ENCODE data around the gene EME2.
A peak's percentile ranks its signal among the peaks of the same experiment; 100 is the strongest.

The EME2 gene

DNA sequence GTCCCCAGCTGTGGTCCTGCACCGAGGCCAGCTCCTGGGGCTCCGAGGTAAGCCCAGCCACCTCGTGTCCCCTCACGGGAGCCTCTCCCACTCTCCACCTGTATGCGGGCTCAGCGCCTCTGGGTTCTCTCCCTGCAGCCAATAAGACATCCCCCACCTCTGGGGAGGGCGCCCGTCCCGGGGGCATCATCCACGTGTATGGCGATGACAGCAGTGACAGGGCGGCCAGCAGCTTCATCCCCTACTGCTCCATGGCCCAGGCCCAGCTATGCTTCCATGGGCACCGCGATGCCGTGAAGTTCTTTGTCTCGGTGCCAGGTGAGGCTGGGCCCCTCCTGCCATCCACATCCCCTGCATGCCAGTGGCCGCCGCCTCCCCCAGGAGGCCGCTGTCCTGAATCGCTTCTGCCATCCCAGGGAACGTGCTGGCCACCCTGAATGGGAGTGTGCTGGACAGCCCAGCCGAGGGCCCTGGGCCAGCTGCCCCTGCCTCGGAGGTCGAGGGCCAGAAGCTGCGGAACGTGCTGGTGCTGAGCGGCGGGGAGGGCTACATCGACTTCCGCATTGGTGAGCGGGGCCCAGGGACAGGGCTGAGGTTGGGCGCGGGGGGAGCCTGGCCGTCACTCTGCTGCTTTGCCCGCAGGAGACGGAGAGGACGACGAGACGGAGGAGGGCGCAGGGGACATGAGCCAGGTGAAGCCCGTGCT is 4.4 kb upstream of the EME2 start:
- no peak for DNase-seq

- no peak for DNase-seq
These were observed 3.7 kb upstream of the EME2 start for GRCh38 chr16:1768767-1769401.

DNA sequence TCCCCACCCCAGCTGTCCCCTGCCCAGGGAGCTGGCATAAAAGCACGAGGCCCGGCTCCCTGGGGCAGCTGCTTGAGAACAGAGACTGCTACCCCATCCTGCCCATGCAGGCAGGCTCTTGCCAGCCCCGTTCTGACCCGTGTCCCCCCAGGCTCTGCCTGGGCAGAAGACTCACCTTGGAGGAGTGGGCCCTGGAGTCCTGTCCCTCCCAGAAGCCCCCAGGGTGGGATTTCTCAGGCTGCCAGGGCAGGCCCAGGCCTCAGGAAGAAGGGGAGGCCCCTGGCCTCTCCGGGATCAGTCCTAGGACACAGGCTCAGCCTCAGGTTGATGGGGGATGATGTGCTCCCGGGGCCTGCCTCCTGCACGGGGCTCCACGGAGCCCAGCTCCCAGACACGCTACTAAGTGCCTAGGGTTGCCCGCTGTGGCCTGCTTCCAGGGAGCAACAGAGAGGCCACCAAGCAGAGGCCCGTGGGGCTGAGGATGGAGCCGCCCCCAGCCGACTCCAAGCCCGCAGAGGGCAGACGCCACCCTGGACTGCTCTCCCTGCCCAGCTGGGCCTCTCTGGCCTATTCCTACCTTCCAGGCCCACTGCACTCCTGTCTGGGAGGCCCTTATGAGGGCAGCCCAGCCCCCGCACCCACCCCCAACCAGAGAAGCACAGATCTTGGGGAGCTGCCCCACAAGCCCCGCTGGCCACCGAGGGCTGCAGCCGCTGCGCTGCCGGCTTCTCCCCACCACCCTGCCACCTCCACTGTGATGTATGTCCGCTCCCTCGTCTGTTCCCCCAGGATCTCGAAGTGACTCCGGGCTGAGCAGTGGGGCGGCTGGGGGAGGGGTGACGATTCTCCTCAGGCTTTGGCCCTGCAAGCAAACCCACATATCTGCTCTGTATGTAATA is 3.0 kb upstream of the EME2 start:
- no peak for DNase-seq

- DNase-seq: no peak
These were observed 2.1 kb upstream of the EME2 start for GRCh38 chr16:1770328-1771187.

GRCh38 chr16:1771188-1771863 is 1.3 kb upstream of the EME2 start, which contains the start of gene NME3:
TSS of gene NME3 (minus strand) at chr16:1771543. CDS start at chr16:1771534, 9 bp downstream.
- DNase-seq: peak; percentile 84

DNA sequence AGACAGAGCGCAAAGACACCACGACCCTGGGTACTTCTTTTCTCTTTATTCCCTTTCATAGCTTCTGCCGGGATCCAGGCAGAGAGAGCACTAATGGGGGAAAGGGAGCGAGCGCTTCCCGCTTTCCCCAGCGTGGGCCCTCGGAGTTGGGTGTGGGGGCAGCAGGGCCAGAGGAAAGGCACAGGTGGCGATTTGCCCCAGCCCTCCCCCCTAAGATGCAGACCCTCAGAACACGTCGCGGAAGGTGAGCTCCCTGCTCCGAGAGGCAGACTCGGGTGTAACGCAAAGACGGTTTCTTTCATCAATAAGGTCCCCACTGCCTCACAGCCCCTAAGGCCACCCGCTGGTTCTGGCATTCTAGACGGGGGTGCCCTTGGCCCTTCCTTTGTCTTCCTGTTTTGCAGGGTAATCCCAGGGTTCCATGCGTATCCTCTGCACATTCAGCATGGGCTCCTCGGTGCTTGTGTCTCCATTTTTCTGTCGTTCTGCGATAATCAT is 697 bp upstream of the EME2 start:
- no peak for DNase-seq

GRCh38 chr16:1772908-1773702 is 495 bp downstream of the EME2 start, which contains the start of gene MRPS34:
TSS of gene MRPS34 (minus strand) at chr16:1773134. CDS start at chr16:1773119, 15 bp downstream.
- peak; percentile 89 for DNase-seq

- DNase-seq: no peak
These were observed 1.3 kb downstream of the EME2 start for GRCh38 chr16:1773703-1774447.

DNA sequence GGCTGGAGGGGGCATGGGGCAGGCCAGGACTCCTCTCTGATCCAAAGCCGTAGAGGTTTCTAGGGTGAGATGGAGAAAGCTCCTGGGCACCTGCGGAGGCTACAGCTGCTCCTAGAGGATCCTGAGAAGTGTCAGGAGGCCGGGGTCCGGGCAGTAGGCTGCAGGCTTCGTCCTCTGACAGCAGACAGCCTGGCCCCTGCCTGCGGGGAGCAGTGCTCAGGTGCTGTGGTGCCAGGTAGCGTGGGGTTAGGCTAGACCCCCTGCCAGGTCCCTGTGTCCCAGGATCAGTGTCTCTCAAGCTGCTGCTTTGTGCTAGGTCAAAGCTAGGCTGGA is 1.8 kb downstream of the EME2 start:
- no peak for DNase-seq

DNA sequence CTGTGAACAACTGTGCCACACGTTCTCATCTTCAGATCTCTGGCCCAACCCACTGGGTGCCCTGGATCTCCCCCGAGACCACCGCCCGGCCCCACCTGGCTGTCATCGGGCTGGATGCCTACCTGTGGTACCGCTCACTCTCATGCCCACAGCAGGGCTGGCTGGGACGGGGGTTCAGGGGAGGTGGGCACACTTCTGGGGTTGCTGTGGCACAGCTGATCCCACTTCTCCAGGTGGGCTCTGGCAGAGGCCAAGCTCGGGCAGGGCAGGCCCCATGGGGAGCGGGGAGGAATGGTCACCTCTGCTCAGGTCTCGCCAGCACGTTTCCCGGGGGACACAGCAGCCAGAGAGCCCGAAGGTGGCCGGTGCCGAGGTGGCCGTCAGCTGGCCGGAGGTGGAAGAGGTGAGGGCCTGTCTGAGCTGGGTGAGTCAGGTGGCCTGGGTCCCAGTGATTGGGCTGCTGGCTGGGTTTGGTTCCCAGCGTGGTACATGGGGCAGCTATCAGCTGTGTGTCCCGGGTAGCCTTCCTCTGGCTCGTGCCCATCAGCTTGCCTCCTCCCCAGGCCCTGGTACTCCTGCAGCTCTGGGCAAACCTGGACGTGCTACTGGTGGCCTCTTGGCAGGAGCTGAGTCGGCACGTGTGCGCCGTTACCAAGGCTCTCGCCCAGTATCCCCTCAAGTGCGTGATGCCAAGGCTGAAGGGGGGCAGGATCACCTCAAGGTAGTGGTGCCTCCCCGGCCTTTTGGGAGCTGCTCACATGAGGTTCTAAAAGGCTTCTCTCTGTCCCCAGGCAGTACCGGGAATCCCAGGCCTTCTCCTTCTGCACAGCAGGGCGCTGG is 2.6 kb downstream of the EME2 start:
- no peak for DNase-seq

DNA sequence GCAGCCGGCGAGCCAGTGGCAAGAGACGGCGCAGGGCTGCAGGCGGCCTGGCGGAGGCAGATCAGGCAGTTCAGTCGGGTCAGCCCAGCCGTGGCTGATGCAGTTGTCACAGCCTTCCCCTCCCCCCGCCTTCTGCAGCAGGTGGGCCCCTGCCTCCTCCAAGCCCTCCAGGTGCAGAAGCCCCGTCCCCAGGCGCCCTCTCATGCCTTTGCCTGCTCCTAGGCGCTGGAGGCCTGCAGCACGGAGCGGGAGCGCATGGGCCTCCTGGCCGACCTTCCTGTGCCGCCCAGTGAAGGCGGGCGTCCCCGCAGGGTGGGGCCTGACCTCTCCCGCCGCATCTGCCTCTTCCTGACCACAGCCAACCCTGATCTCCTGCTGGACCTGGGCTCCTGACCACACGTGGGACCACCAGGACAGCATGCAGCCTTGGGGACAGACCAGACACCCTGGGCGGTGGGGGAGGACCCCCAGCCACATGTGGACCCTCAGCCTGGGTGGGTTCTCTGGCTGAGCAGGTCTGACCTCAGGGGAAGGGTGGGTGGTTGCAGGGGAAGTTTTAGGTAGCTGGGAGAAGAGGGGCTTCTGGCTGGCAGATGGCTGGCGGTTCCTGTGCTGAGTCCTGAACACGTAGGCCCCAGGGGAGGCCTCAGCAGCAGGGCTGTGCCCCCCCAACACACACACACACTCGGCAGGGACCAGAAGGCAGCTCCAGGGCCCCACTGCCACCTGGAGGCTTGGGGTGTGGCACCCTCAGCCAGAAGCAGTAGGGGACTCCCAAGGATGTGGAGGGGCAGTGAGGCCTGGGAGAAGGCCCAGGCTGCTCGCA is 3.4 kb downstream of the EME2 start:
- no peak for DNase-seq

- no peak for DNase-seq
These were observed 4.0 kb downstream of the EME2 start for GRCh38 chr16:1776672-1776955.

- DNase-seq: no peak
These were observed 4.4 kb downstream of the EME2 start for GRCh38 chr16:1776991-1777374.

DNA sequence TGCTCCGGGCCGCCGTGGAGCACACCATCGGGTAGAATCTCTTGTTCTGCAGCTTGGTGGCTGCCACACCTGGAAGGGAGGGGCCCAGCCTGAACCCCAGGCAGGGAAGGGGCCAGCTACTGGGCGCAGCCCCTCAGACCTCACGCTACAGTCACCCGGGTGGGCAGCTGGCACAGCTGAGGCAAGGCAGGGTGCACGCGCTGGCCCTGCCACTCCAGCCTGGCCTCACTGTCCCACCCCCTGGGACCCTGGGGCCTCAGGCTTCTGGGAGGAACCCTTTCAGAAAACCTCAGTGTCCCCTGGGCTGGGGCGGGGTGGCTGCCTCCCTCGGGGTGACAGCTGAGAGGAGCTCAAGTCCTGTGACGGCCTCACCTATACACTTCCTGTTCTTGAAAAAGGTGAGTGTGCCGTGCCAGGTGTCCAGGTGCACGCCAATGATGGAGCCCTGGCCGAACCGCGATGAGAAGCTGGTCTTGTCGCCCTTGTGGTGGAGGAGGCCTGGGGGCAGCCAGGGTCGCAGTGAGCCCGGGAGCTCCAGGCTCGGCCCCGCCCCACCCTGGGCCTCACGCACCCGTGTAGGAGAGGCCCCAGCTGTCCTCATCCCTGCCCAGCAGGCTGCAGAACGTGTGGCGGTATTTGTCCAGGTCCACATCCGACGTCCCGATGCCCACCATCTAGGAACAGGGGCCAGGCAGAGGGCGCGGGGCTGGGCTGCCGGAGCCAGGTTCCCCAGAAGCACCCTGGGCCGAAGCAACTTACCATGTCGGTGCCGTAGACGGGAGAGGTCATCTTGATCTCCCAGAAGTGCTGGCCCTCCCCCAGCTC is 5.0 kb downstream of the EME2 start:
- DNase-seq: no peak

- peak; percentile 15 for DNase-seq
These were observed 5.9 kb downstream of the EME2 start for GRCh38 chr16:1778200-1779179.

DNA sequence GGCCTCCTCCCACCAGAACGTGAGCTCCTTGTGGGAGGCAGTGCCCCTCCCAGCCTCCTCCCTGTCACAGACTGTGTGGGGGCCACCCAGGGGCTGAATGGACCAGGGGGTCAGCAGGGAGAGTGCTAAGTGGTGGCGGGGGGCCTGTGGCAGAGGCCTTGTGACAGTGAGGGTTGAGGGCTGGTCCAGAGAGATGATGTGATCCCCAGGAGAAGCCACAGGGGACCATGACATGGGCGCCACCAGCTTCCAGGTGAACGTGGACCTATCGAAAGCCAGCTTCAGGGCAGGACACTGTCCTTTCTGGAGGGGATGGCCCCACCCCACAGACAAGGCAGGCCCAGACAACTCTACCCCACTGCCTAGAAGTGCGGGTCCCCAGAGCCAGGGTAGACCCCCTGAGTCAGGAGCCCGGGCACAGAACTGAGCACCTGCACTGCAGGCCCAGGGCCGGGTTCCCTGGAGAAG is 6.7 kb downstream of the EME2 start:
- peak; percentile 15 for DNase-seq

All from femur (tissue), 1 donor.